HEK293 (cell line): Measurements from ENCODE around the gene CCDC8.
"Not testable (repeated sequence)": the region's sequence is repeated elsewhere in the genome, so short reads cannot be mapped to it uniquely, and the experiment has no call there.

Experiments
- CTCF ChIA-PET: fragments of 350-600 bp; formaldehyde crosslinking; extraction: SDS; loops from one replicate; lab custom pipeline; 2021; ENCODE audit warnings: antibody characterized with exemption; lab: Yijun Ruan, JAX
- POLR2A ChIA-PET: fragments of 300-600 bp; formaldehyde crosslinking; extraction: SDS; loops from one replicate; lab custom pipeline; 2020; ENCODE audit warnings: antibody characterized with exemption, inconsistent platforms; lab: Yijun Ruan, JAX
- H3K27ac ChIP-seq: fragments of 200-500 bp; sonication (Bioruptor generic); 2 replicates; pipeline ENCODE4 v1.5.1; 2014; ENCODE audit warnings: low read depth, low read length, control low read depth, inconsistent platforms; ENCODE audit errors: extremely low read depth
- H3K36me3 ChIP-seq, 2 experiments: fragments of 200-500 bp in 1 of 2; sonication (Bioruptor generic) in 1 of 2; 1 replicate in 1 of 2; 2 replicates in 1 of 2; pipeline ENCODE4 v1.5.1; 2014 to 2017; ENCODE audit warnings: inconsistent platforms in 2 of 2, low read length in 2 of 2; ENCODE audit not compliant: control insufficient read depth in 2 of 2, insufficient read depth in 1 of 2
- H3K4me1 ChIP-seq: fragments of 200-500 bp; sonication (Bioruptor generic); 2 replicates; pipeline ENCODE4 v1.5.1; 2014; ENCODE audit warnings: mild to moderate bottlenecking, low read length, inconsistent platforms; ENCODE audit not compliant: control insufficient read depth, insufficient read depth
- H3K4me3 ChIP-seq: 2 replicates; pipeline ENCODE4 v1.5.1; 2011; ENCODE audit warnings: low read depth, mild to moderate bottlenecking, control low read depth, low read length, moderate library complexity
- H3K9me3 ChIP-seq: fragments of 200-500 bp; sonication (Bioruptor generic); 2 replicates; pipeline ENCODE4 v1.5.1; 2014; ENCODE audit warnings: low read depth, low read length, inconsistent platforms; ENCODE audit not compliant: control insufficient read depth, insufficient read depth
- SP7 ChIP-seq: fragments of 450-650 bp; formaldehyde crosslinking; IDR thresholded peaks from 2 replicates; pipeline ENCODE4 v1.5.1; 2016; ENCODE audit warnings: missing biosample characterization, missing genetic modification characterization
- ZNF121 ChIP-seq: fragments of 450-650 bp; formaldehyde crosslinking; IDR thresholded peaks from 2 replicates; pipeline ENCODE4 v1.5.1; 2016; ENCODE audit warnings: missing biosample characterization, missing genetic modification characterization
- ZNF140 ChIP-seq: fragments of 450-650 bp; formaldehyde crosslinking; IDR thresholded peaks from 2 replicates; pipeline ENCODE4 v1.5.1; 2016; ENCODE audit warnings: missing biosample characterization, missing genetic modification characterization
- ZNF146 ChIP-seq: fragments of 450-650 bp; formaldehyde crosslinking; IDR thresholded peaks from 2 replicates; pipeline ENCODE4 v1.5.1; 2016; ENCODE audit warnings: missing biosample characterization, missing genetic modification characterization
- ZNF292 ChIP-seq: fragments of 450-650 bp; formaldehyde crosslinking; IDR thresholded peaks from 2 replicates; pipeline ENCODE4 v1.5.1; 2016; ENCODE audit warnings: low read depth, missing biosample characterization, missing genetic modification characterization, borderline replicate concordance
- ZNF366 ChIP-seq: fragments of 450-650 bp; formaldehyde crosslinking; conservative IDR thresholded peaks from 2 replicates; pipeline ENCODE4 v1.5.1; 2016; ENCODE audit warnings: missing biosample characterization, missing genetic modification characterization
- ZNF600 ChIP-seq: fragments of 450-650 bp; formaldehyde crosslinking; IDR thresholded peaks from 2 replicates; pipeline ENCODE4 v1.5.1; 2016; ENCODE audit warnings: missing biosample characterization, missing genetic modification characterization
- ZNF768 ChIP-seq: fragments of 450-650 bp; formaldehyde crosslinking; IDR thresholded peaks from 2 replicates; pipeline ENCODE4 v1.5.1; 2018; ENCODE audit warnings: missing biosample characterization, mild to moderate bottlenecking, missing genetic modification characterization
- TF ChIP-seq, protein P1 (sequence below): sonication (generic); formaldehyde crosslinking; IDR thresholded peaks from 2 replicates; pipeline ENCODE4 v1.8.1; 2022; ENCODE audit warnings: mild to moderate bottlenecking, moderate library complexity, missing genetic modification reagents
- TF ChIP-seq, protein P2 (sequence below): IDR thresholded peaks from 2 replicates; pipeline ENCODE4 v1.6.1; 2011; ENCODE audit warnings: mild to moderate bottlenecking, low read depth, low read length, borderline replicate concordance
- TF ChIP-seq, protein P3 (sequence below): fragments of 450-650 bp; formaldehyde crosslinking; IDR thresholded peaks from 2 replicates; pipeline ENCODE4 v1.5.1; 2016; ENCODE audit warnings: missing biosample characterization, missing genetic modification characterization

Gene CCDC8

DNA sequence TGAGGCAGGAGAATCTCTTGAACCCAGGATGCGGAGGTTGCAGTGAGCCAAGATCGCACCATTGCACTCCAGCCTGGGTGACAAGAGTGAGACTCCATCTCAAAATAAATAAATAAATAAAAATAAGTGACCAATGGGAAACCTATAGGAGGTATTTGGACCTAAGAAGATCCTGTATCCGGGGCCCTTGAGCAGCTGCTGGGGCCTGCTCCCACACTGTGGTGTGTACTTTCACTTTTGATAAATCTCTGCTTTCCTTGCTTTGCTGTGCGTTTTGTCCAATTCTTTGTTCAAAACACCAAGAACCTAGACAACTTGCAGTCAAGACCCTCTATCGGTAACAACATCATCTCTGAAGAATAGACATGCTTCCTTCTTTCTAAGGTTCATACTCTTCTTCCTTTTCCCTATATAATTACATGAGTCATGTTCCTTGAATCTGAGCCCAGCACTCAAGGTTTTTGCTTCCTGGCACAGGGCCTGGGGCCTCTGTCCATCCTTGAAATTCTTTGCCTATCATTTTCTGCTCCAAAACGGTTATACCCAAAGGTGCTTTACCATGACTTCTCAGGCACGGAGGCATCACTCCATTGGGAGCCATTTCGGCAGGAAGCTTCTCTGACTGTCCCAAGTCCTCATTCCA is 29.6 kb upstream of the CCDC8 start (continued):
- TF ChIP-seq, protein P1, sequence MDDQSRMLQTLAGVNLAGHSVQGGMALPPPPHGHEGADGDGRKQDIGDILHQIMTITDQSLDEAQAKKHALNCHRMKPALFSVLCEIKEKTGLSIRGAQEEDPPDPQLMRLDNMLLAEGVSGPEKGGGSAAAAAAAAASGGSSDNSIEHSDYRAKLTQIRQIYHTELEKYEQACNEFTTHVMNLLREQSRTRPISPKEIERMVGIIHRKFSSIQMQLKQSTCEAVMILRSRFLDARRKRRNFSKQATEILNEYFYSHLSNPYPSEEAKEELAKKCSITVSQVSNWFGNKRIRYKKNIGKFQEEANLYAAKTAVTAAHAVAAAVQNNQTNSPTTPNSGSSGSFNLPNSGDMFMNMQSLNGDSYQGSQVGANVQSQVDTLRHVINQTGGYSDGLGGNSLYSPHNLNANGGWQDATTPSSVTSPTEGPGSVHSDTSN (CRISPR knock-in tag) = no peak

DNA sequence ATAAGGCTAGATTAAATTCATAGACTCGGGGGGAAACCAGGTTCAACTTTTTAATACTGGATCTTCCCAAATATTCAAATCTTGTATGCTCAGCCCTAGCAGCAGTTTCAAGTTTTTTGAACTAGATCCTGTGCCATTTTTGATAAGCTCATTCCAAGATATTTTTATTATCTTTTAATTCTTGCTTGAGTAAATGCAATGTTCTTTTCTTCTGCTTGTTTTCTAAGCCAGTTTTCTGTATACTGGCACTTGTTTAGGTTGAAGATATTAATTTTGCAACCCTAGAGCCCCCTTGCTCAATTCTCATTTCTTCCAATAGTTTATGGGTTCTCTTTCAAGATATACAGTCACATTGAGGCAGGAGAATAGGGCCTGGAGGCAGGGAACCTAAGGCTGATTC is 28.5 kb upstream of the CCDC8 start:
- CTCF ChIA-PET = interaction anchor here (0.6 to 1.3 kb wide), 3 partner anchors 31 to 45 kb away, joined by 3 to 5 read pairs (median 4); no protein-coding TSS in a partner anchor
- Histone ChIP-seq H3K4me3 (no peak overlapping the region), H3K4me1 (no peaks in the 10 kb centered on the region)
- TF ChIP-seq ZNF366 (tag by site-specific recombination) = no peak
- TF ChIP-seq, protein P2, sequence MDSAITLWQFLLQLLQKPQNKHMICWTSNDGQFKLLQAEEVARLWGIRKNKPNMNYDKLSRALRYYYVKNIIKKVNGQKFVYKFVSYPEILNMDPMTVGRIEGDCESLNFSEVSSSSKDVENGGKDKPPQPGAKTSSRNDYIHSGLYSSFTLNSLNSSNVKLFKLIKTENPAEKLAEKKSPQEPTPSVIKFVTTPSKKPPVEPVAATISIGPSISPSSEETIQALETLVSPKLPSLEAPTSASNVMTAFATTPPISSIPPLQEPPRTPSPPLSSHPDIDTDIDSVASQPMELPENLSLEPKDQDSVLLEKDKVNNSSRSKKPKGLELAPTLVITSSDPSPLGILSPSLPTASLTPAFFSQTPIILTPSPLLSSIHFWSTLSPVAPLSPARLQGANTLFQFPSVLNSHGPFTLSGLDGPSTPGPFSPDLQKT = no peak
- no peak for TF ChIP-seq ZNF140 (tag by site-specific recombination)
- no peak for TF ChIP-seq ZNF600 (tag by site-specific recombination)
- TF ChIP-seq, all 188 proteins: peak for 0
- no peak overlapping the region for H3K27ac ChIP-seq
- no peaks in the 10 kb centered on the region for H3K36me3 ChIP-seq
- POLR2A ChIA-PET = no interaction called here
- no peaks in the 10 kb centered on the region for H3K9me3 ChIP-seq

DNA sequence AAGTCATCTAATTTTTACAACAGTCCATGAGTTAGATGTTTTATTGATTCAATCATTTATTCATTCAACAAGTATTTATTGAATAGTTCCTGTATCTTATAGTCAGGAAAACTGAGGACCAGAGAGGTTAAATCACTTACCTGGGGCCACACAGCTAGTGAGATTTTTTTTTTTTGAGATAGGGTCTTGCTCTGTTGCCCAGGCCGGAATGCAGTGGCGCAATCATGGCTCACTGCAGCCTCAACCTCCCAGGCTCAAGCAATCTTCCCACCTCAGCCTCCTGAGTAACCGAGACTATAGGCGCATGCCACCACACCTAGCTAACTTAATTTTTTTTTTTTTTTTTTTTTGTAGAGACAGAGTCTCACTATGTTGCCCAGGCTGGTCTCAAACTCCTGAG is 22.3 kb upstream of the CCDC8 start:
- POLR2A ChIA-PET = interaction anchor here (1.3 kb wide), 1 partner anchor 23 kb away, joined by 3 read pairs; the partner anchor contains the start of gene CCDC8
- CTCF ChIA-PET = interaction anchor here (0.6 to 1.0 kb wide), 2 partner anchors 10 to 52 kb away, joined by 3 to 4 read pairs; no protein-coding TSS in a partner anchor
- TF ChIP-seq ZNF768 (tag by site-specific recombination) (peak; percentile 57; the same call in 1 of the 2 replicates), ZNF121 (tag by site-specific recombination) (peak; percentile 76)

DNA sequence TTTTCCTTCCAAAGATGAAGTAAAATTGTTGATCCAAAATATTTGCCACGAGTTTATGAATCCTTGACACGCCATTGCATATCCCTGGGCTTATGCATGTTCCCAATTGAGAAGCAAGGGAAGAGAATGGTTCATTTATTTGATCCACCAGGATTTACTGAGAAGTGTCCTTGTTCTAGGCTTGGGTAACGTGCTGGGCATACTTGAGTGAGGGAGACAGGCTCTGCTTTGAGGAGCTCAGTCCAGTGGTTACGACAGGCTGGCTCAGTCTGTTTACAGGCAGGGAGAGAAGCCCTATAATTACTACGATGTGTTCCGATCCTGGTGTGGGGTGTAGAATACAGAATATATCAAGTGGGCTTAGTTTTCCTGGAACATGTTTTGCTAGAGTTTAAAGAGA is 21.6 kb upstream of the CCDC8 start:
- ChIA-PET POLR2A (no interaction called here), CTCF (interaction anchor here (1.3 kb wide), 1 partner anchor 18 kb away, joined by 3 read pairs; no protein-coding TSS in a partner anchor)
- H3K36me3 ChIP-seq = no peaks in the 10 kb centered on the region
- no peaks in the 10 kb centered on the region for H3K9me3 ChIP-seq
- TF ChIP-seq ZNF292 (no peak), SP7 (0 out of 2 replicates have a peak, but pooled peaks have one; percentile 12)
- H3K4me3 ChIP-seq = no peak overlapping the region
- H3K27ac ChIP-seq = no peak overlapping the region
- no peaks in the 10 kb centered on the region for H3K4me1 ChIP-seq

More for the DNA sequence above, 22.3 kb upstream of the CCDC8 start:
- H3K4me3 ChIP-seq, H3K4me1 ChIP-seq, H3K27ac ChIP-seq, H3K36me3 ChIP-seq, H3K9me3 ChIP-seq: not testable (repeated sequence)

DNA sequence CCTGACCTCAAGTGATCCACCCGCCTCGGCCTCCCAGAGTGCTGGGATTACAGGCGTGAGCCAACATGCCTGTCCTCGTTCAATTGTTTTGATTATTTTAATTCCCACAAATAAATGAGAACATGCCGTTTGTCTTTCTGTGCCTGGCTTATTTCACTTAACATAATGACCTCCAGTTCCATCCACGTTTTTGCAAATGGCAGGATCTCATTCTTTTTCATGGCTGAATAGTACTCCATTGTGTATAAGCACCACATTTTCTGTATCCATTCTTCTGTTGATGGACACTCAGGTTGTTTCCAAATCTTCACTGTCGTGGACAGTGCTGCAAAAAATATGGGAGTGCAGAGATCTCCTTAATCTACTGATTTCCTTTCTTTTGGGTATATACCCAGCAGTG is 20.1 kb upstream of the CCDC8 start:
- H3K9me3 ChIP-seq, H3K27ac ChIP-seq, H3K4me3 ChIP-seq, POLR2A ChIA-PET, H3K4me1 ChIP-seq, H3K36me3 ChIP-seq: not testable (repeated sequence)
- TF ChIP-seq ZNF146 (tag by site-specific recombination) = peak; percentile 98
- TF ChIP-seq, protein P3, sequence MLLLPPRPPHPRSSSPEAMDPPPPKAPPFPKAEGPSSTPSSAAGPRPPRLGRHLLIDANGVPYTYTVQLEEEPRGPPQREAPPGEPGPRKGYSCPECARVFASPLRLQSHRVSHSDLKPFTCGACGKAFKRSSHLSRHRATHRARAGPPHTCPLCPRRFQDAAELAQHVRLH (tag by site-specific recombination) = 0 out of 2 replicates have a peak, but pooled peaks have one; percentile 68
- CTCF ChIA-PET = interaction anchor here (0.6 to 3.1 kb wide), 5 partner anchors 16 to 75 kb away, joined by 3 to 25 read pairs (median 4); no protein-coding TSS in a partner anchor
